A673 (cell line): ENCODE measurements around the gene PANK3.

ENCODE experiments used
- CTCF ChIP-seq: fragments of 300-800, 200-600 bp; sonication (generic); conservative IDR thresholded peaks from 2 replicates; pipeline ENCODE4 v1.5.1; 2017; ENCODE audit warnings: low read depth, mild to moderate bottlenecking, antibody characterized with exemption, low read length, moderate library complexity, mixed read lengths
- EZH2 ChIP-seq: fragments of 200-600 bp; sonication (generic); IDR thresholded peaks from 2 replicates; pipeline ENCODE4 v1.6.1; 2017; ENCODE audit warnings: borderline replicate concordance, low read depth, mild to moderate bottlenecking, mixed read lengths, antibody characterized with exemption, low read length; ENCODE audit not compliant: poor library complexity, severe bottlenecking

- TF ChIP-seq CTCF (no peak), EZH2 (no peak)
Measured at GRCh38 chr5:168590666-168591065, 11.5 kb upstream of the PANK3 start.
